Endodermal cell (in vitro differentiated cells): ENCODE measurements around the gene JAK3. TPM values are rescaled to one million over a fixed set of nuclear protein-coding genes. Genes with fewer than 3 reads are reported as not detected.

Experiments
- DNase-seq: peaks from one replicate; pipeline ENCODE4 v3.0.0-alpha.2; 2017
- H3K27ac ChIP-seq: 2 replicates; pipeline ENCODE4 v1.5.1; 2013; ENCODE audit warnings: mild to moderate bottlenecking, low read depth, low read length, moderate library complexity
- H3K27me3 ChIP-seq: 2 replicates; pipeline ENCODE4 v1.6.1; 2013; ENCODE audit warnings: mild to moderate bottlenecking, low read length, moderate library complexity; ENCODE audit not compliant: insufficient read depth, control insufficient read depth, poor library complexity, severe bottlenecking
- H3K36me3 ChIP-seq: 2 replicates; pipeline ENCODE4 v1.7.0; 2013; ENCODE audit warnings: mild to moderate bottlenecking, low read length, moderate library complexity; ENCODE audit not compliant: control insufficient read depth, insufficient read depth
- H3K4me1 ChIP-seq: one replicate; pipeline ENCODE4 v1.7.0; 2013; ENCODE audit warnings: low read length; ENCODE audit not compliant: control insufficient read depth, insufficient read depth
- H3K4me3 ChIP-seq: 2 replicates; pipeline ENCODE4 v1.5.1; 2013; ENCODE audit warnings: mild to moderate bottlenecking, low read length, moderate library complexity
- H3K9ac ChIP-seq: 2 replicates; pipeline ENCODE4 v1.6.1; 2013; ENCODE audit warnings: mild to moderate bottlenecking, low read length, moderate library complexity; ENCODE audit not compliant: poor library complexity, severe bottlenecking; ENCODE audit errors: extremely low read depth
- H3K9me3 ChIP-seq: 2 replicates; pipeline ENCODE4 v1.6.1; 2013; ENCODE audit warnings: mild to moderate bottlenecking, low read length, moderate library complexity; ENCODE audit not compliant: control insufficient read depth
- H3K27ac Mint-ChIP-seq: 2 replicates; pipeline ENCODE4 v1.8.0; 2020; ENCODE audit warnings: mixed read lengths
- H3K27me3 Mint-ChIP-seq: 2 replicates; pipeline ENCODE4 v1.8.0; 2021; ENCODE audit warnings: mild to moderate bottlenecking, mixed read lengths; ENCODE audit not compliant: insufficient read depth
- H3K36me3 Mint-ChIP-seq: 2 replicates; pipeline ENCODE4 v1.8.0; 2020; ENCODE audit warnings: low read depth, mixed read lengths
- H3K4me1 Mint-ChIP-seq: 2 replicates; pipeline ENCODE4 v1.8.0; 2020; ENCODE audit warnings: mixed read lengths
- H3K4me3 Mint-ChIP-seq: 2 replicates; pipeline ENCODE4 v1.8.0; 2020; ENCODE audit warnings: mild to moderate bottlenecking, moderate library complexity, mixed read lengths
- H3K9me3 Mint-ChIP-seq: 2 replicates; pipeline ENCODE4 v1.8.0; 2020; ENCODE audit warnings: mild to moderate bottlenecking, mixed read lengths
- CTCF ChIP-seq: fragments of 200-600 bp; sonication (generic); conservative IDR thresholded peaks from 2 replicates; pipeline ENCODE4 v1.5.0; 2021; ENCODE audit warnings: antibody characterized with exemption, mild to moderate bottlenecking
- WGBS, 2 experiments: methylation state at CpG; one replicate each; pipeline versions ENCODE4 v1.1.5 to v1.1.7; 2013; ENCODE audit warnings: missing lambda C conversion rate in 2 of 2, mixed read lengths in 1 of 2; ENCODE audit not compliant: insufficient coverage in 1 of 2, insufficient read length in 1 of 2; 5-methylcytosine and 5-hydroxymethylcytosine counted together
- total RNA-seq, 2 donors: library from RNA; stranded (reverse); fragmentation: NEBNext Ultra II Directional in 1 of 2; extraction: Animal tissue kit (Norgen Biotek cat#: 25700) in 1 of 2; gene quantifications; 2 replicates in 1 of 2; 3 replicates in 1 of 2; pipeline ENCODE4 v1.2.1, GENCODE V29; 2021

The JAK3 gene
- total RNA-seq, 2 donors from 2014 or later = 2.8 to 3.2 TPM

- H3K4me1 Mint-ChIP-seq = no peaks in the 10 kb centered on the region
- Histone ChIP-seq H3K4me3 (no peak overlapping the region), H3K27ac (no peak overlapping the region), H3K9me3 (no peaks in the 10 kb centered on the region), H3K4me1 (no peaks in the 10 kb centered on the region), H3K27me3 (no peaks in the 10 kb centered on the region), H3K9ac (no peak overlapping the region), H3K36me3 (no peaks in the 10 kb centered on the region)
- DNase-seq = peak; percentile 61
- TF ChIP-seq CTCF = no peak
- no peak overlapping the region for H3K27ac Mint-ChIP-seq
- no peak overlapping the region for H3K4me3 Mint-ChIP-seq
- H3K9me3 Mint-ChIP-seq = no peaks in the 10 kb centered on the region
- no peaks in the 10 kb centered on the region for H3K36me3 Mint-ChIP-seq
- peaks cover 8% of the 10 kb centered on the region for H3K27me3 Mint-ChIP-seq
- WGBS, 2 experiments = 82 to 99% methylated on average over 12 to 33 of the region's 33 CpGs
Observed at GRCh38 chr19:17883627-17884410, 36.0 kb upstream of the JAK3 start.

GRCh38 chr19:17881701-17882100 is 33.9 kb upstream of the JAK3 start:
- DNase-seq = no peak
- H3K27me3 Mint-ChIP-seq = peaks cover 7% of the 10 kb centered on the region
- no peak for TF ChIP-seq CTCF

GRCh38 chr19:17879466-17879865 is 31.7 kb upstream of the JAK3 start:
- H3K36me3 Mint-ChIP-seq = no peaks in the 10 kb centered on the region
- H3K4me3 Mint-ChIP-seq = no peak overlapping the region
- no peaks in the 10 kb centered on the region for H3K36me3 ChIP-seq
- no peak overlapping the region for H3K9ac ChIP-seq
- H3K27me3 Mint-ChIP-seq = peaks cover 8% of the 10 kb centered on the region
- TF ChIP-seq CTCF = no peak
- no peaks in the 10 kb centered on the region for H3K27me3 ChIP-seq
- H3K4me1 ChIP-seq = no peaks in the 10 kb centered on the region
- H3K27ac Mint-ChIP-seq = no peak overlapping the region
- no peak for DNase-seq
- H3K9me3 ChIP-seq = no peaks in the 10 kb centered on the region
- H3K4me1 Mint-ChIP-seq = no peaks in the 10 kb centered on the region
- no peak overlapping the region for H3K27ac ChIP-seq
- H3K4me3 ChIP-seq = no peak overlapping the region
- WGBS, 2 experiments = 83 to 89% methylated on average over 2 to 7 of the region's 7 CpGs
- no peaks in the 10 kb centered on the region for H3K9me3 Mint-ChIP-seq

More at GRCh38 chr19:17881701-17882100, 33.9 kb upstream of the JAK3 start:
- Histone ChIP-seq H3K9ac (no peak overlapping the region), H3K27ac (no peak overlapping the region), H3K9me3 (no peaks in the 10 kb centered on the region), H3K27me3 (no peaks in the 10 kb centered on the region), H3K36me3 (no peaks in the 10 kb centered on the region), H3K4me1 (no peaks in the 10 kb centered on the region), H3K4me3 (no peak overlapping the region)
- 82 to 83% methylated on average over 4 to 7 of the region's 7 CpGs for WGBS, 2 experiments
- no peaks in the 10 kb centered on the region for H3K9me3 Mint-ChIP-seq
- no peak overlapping the region for H3K4me3 Mint-ChIP-seq
- H3K4me1 Mint-ChIP-seq = no peaks in the 10 kb centered on the region
- H3K36me3 Mint-ChIP-seq = no peaks in the 10 kb centered on the region
- no peak overlapping the region for H3K27ac Mint-ChIP-seq
